Bronchial epithelial cell (primary cell): ENCODE measurements around the gene RCOR2. TPM values are rescaled to one million over a fixed set of nuclear protein-coding genes. Genes with fewer than 3 reads are reported as not detected.

ENCODE experiments used
- DNase-seq: peaks from one replicate; pipeline ENCODE4 v3.0.0-alpha.2; 2010; ENCODE audit warnings: low read depth
- FAIRE-seq: peaks from 2 replicates; lab custom pipeline; 2011; peaks lifted over from hg19 to GRCh38; lab: Jason Lieb, UNC
- H3K27me3 ChIP-seq: 2 replicates; pipeline ENCODE4 v1.5.1; 2011; ENCODE audit warnings: low read length; ENCODE audit not compliant: control insufficient read depth, insufficient read depth
- H3K36me3 ChIP-seq: 2 replicates; pipeline ENCODE4 v1.5.1; 2011; ENCODE audit warnings: low read length; ENCODE audit not compliant: control insufficient read depth, insufficient read depth
- H3K4me3 ChIP-seq: 2 replicates; pipeline ENCODE4 v1.5.1; 2011; ENCODE audit warnings: mild to moderate bottlenecking, low read depth, low read length, control low read depth
- total RNA-seq: library from RNA; depleted of rRNA; stranded (reverse); fragments of >200 nt; gene quantifications from 2 replicates; pipeline ENCODE4 v1.2.1, GENCODE V29; 2014
- TF ChIP-seq, protein P1 (sequence below): IDR thresholded peaks from 2 replicates; pipeline ENCODE4 v1.5.1; 2011; ENCODE audit warnings: mild to moderate bottlenecking, moderate library complexity, low read length, control low read depth, inconsistent platforms; ENCODE audit not compliant: insufficient read depth, severe bottlenecking

Gene RCOR2
- total RNA-seq, 1 donor from 2014 or later = 2.4 TPM

DNA sequence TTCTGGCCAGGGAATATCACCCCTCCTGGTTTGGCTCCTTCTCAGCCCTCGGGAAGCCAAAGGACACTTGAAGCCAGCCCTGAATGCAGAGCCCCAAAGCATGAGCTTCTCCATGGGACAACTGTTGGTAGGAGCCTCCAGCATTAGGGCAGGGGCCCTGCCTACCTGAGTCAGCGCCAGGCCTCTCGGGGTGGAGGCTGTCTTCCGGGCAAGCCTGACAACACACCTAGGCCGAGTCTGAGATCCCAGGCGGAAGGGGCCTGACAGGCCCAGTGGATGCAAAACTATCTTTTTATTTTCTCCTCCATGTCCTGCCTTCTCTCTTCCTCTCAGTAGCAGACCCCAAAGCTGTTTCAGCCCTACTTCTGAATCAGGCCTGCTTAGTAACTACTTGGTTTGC is 27.6 kb downstream of the RCOR2 start:
- Histone ChIP-seq H3K36me3 (peaks cover 3% of the 10 kb centered on the region), H3K27me3 (no peaks in the 10 kb centered on the region), H3K4me3 (peak overlapping the region; percentile 42)
- FAIRE-seq = no peak
- TF ChIP-seq, protein P1, sequence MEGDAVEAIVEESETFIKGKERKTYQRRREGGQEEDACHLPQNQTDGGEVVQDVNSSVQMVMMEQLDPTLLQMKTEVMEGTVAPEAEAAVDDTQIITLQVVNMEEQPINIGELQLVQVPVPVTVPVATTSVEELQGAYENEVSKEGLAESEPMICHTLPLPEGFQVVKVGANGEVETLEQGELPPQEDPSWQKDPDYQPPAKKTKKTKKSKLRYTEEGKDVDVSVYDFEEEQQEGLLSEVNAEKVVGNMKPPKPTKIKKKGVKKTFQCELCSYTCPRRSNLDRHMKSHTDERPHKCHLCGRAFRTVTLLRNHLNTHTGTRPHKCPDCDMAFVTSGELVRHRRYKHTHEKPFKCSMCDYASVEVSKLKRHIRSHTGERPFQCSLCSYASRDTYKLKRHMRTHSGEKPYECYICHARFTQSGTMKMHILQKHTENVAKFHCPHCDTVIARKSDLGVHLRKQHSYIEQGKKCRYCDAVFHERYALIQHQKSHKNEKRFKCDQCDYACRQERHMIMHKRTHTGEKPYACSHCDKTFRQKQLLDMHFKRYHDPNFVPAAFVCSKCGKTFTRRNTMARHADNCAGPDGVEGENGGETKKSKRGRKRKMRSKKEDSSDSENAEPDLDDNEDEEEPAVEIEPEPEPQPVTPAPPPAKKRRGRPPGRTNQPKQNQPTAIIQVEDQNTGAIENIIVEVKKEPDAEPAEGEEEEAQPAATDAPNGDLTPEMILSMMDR = no peak
- DNase-seq = peak; percentile 68

DNA sequence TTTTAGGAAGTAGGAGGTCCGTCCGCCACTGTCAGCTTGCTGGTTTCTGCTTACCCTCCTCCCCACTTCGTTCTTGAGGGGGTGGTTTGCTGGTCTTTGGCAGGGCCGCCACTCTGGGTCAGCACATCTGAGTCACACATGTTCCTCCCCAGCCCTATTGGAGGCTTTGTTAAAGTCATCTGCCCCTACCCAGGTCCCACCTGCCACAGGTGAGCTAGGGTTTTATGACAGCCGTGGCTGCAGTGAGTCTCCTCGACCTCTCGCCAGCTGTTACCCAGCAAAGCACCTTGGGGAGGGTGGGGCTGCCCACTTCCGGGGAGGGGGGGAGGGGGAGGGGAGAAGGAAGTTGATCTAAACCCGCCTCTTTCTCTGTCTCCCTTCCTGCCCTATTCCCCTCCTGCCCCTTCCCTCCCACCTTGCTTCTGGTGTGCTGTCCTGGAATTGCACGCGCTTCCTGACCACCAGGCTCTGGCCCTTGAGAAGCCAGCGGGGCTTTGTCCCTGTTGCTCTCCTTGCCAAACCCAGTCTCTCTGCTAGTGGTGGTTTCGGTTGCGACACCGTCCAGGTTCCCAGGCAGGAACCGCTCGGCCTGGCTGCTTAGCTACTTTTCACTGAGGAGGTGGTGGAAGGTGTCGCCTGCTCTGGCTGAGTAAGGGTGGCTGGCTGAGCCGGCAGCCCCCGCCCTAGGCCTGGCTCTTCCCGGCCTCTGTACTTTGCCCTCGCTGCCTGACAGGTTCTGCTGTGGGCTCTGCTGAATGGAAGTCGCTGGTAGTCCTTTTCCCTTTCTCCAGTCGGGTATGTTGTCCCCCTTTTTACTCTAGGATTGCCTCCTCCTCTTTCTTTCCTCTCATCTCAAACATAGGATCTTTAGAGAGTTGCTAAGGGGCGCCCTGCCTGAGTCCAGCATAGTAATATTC is 28.5 kb downstream of the RCOR2 start:
- TF ChIP-seq, protein P1 = no peak
- no peak for FAIRE-seq
- peak overlapping the region; percentile 42 for H3K4me3 ChIP-seq
- peak; percentile 81 for DNase-seq
- peaks cover 3% of the 10 kb centered on the region for H3K36me3 ChIP-seq
- H3K27me3 ChIP-seq = no peaks in the 10 kb centered on the region

DNA sequence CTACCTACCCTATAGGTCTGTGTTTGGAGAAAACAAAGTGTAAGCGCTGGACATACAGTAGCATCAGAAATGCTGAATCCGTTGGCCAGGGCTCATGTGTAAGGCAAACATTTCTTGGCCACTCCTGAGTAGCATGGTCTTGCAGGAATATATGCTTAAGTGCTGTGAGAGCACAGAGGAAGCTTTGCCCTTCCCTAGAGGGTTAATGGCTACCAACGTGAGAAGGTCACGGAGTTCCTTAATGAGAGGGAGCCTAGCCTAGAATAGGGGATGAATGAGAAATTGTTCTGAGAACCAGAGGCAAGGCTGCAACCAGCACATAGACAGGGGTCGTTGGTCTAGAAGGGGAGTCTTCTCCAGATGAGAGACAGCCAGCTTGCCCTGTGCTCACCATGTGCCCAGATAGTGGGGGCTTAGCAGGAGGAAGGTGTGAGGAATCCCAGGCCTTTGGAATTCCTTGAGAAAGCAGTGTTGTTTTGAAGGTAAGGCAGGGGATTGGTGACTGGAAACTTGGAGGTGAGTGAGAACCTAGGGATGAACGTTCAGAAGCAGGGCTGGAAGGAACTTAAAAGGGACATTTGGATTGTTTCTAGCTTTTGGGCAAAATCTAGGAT is 29.5 kb downstream of the RCOR2 start:
- H3K4me3 ChIP-seq = no peak overlapping the region
- DNase-seq (no peak), FAIRE-seq (no peak)
- TF ChIP-seq, protein P1 = no peak
- H3K27me3 ChIP-seq = no peaks in the 10 kb centered on the region
- peaks cover 8% of the 10 kb centered on the region for H3K36me3 ChIP-seq

DNA sequence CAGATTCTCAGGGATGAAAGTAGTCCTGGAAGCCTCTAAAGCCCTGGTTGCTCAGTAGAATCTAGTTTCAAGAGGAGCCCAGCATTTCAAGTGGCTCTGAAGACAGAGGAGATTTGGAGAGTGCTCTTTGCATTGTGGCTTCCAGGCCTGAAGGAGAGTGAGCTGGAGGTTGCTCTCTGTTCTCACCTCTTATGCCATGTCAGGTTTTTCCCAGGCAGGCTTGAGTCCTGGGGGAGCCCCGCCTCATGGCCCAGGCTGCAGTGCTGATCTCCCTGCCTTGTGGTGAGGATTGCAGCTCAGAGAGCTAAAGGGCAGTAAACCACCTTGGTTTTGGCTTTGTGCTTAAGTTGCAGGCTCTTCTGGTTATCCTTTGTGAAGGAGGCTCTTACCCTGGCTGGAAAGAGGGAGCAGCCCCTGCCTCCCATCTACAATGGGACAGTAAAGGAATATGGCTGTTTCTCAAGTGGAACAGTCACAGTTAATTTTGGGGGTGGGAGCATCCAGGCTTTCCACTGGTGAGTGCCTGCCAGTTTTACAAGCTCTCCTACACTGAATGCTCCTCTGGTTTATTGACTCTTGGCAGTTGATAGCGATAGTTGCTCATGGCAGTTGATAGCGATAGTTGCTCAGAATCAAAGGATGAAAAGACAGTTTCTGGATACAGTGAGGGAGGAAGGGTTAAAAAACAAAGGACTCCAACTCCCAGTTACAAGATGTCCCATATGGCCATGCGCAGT is 32.6 kb downstream of the RCOR2 start:
- H3K27me3 ChIP-seq = no peaks in the 10 kb centered on the region
- TF ChIP-seq, protein P1 = no peak
- H3K36me3 ChIP-seq = peaks cover 5% of the 10 kb centered on the region
- FAIRE-seq (no peak), DNase-seq (no peak)
- H3K4me3 ChIP-seq = no peak overlapping the region

DNA sequence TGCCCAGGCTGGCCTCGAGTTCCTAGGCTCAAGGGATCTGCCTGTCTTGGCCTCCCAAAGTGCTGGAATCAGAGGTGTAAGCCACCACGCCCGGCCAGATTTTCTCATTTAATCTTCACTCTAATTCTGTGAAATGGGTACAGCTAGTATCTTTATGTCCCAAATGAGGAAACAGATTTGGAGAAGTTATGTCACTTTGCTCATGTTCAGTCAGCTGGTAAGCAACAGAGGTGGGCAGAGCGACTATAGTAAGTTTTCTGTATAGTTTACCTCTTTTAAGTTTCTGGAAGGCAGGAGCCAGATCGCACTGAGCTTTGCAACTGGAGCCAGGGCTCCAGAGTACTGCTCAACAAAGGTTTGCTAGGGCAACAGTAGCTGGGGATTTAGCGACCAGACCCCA is 33.2 kb downstream of the RCOR2 start:
- Histone ChIP-seq H3K36me3 (peaks cover 5% of the 10 kb centered on the region), H3K4me3 (no peak overlapping the region), H3K27me3 (no peaks in the 10 kb centered on the region)
- FAIRE-seq (no peak), DNase-seq (no peak)
- TF ChIP-seq, protein P1 = no peak
